GM19193 (cell line): ENCODE measurements around the gene TSSK2.

Experiments used
- POLR2A ChIP-seq: IDR thresholded peaks from 4 replicates; pipeline ENCODE4 v1.6.1; 2011; ENCODE audit not compliant: insufficient read depth, insufficient read length; ENCODE audit errors: extremely low read depth

Gene TSSK2

DNA sequence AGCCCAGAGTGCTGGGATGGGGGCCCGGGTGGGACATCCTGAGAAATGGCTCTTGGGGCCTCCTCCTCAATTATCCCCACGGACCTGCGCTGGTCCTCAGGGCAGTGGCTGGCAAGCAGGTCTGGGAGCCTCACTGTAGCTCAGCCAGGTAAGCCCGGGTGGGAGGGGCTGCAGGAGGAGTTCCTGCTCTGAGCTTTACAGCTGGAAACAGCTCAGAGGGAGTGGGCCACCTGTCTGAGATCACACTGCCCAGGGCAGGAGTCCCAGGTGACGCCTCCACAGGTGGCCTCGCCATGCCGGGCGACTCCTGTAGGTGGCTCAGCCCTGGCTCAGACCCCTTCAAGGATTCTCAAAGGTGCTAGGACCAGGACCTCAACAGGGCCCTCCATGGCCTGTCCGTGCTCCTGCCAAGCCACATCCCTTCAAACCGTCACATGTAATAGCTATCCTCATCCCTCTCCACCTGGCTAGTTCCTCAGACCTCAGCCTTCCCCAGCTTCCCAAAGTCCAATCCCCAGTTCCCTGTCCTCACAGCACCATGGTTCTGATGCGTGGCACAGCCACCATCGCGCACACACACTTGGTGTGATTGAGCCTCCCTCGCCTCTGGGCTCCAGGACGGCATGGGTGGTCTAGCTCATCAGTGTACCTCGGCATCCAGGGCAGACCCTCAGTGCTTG lies 3.6 kb upstream of the TSSK2 start:
- TF ChIP-seq POLR2A: no peak

DNA sequence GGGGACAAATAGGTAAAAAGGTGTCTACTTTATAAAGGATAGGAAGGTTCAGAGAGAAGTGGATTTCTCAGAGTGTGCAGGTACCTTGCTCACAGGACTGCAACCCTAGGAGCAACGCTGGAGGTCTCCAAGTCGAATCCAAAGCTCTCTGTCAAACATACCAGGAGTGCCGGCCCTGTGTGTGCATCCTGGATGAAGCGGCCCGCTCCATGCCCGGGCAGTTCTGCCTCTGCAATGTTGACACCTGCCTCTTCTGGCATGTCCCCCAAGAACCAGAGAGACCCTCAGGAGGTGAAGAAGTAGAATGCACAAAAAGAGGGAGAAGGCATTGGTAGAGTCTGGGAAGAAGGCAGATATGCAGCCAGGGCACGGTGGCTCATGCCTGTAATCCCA lies 3.1 kb upstream of the TSSK2 start:
- TF ChIP-seq POLR2A: no peak

DNA sequence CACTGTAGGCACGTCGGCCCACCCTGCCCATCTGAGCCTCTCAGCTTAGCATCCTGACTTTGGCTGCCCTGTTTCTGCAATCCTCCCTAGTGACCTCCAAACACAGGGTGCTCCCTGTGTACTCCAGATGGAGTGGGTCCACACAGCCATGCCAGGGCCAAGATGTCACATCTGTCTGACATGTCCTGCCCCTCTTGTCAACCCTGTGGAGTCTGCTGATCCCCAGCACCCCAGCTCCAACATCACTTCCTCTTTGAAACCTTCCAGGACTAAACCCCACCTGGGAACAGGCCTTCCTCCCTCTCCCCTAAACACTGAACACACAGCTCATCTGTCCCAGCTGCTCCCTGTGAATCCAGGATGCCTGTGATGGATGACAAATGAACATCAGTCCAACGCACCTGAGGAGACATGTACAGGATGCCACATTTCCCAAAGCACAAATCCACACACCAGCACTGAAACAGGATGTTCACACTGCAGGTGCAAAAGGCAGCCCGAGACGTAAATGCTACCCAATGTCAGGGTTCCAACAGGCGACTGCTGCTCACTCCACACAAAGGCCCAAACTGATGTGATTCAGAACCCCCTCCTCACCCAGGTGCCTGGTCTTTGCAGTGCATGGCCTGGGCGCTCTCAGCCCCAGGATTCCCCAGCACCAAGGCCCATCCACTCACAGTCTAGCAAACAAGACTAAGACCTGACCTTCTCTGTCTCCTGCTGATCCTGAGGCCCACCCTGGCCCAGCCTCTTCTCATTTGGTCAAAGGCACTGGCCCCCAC lies 2.0 kb upstream of the TSSK2 start:
- TF ChIP-seq POLR2A: no peak

DNA sequence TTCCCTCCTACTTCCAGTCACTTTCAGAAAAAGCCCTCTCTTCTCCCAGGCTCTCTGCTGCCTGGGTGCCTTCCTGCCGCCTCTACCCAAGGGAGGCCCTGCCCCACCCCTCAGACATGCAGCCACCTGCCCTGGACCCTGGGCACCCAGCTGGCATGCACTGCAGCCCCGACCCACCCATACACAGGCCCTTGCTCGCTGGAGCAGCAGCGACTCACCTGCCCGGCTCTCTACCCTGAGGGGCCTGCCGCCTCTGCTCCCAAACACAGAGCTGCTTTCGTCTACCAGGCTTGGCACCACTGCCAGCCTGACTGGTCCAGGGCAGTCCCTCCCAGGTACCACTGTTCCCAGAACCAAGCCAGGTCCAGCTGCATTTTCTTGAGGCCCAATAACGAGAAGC lies 1.2 kb upstream of the TSSK2 start:
- TF ChIP-seq POLR2A: no peak

DNA sequence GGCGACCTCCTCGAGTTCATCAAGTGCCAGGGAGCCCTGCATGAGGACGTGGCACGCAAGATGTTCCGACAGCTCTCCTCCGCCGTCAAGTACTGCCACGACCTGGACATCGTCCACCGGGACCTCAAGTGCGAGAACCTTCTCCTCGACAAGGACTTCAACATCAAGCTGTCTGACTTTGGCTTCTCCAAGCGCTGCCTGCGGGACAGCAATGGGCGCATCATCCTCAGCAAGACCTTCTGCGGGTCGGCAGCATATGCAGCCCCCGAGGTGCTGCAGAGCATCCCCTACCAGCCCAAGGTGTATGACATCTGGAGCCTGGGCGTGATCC lies 542 bp downstream of the TSSK2 start:
- TF ChIP-seq POLR2A: no peak

DNA sequence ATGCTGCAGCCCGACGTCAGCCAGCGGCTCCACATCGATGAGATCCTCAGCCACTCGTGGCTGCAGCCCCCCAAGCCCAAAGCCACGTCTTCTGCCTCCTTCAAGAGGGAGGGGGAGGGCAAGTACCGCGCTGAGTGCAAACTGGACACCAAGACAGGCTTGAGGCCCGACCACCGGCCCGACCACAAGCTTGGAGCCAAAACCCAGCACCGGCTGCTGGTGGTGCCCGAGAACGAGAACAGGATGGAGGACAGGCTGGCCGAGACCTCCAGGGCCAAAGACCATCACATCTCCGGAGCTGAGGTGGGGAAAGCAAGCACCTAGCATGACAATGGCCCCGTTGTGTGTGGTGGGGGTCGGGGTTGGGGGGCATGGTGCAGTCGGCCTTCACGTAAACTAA lies 1.0 kb downstream of the TSSK2 start:
- no peak for TF ChIP-seq POLR2A

DNA sequence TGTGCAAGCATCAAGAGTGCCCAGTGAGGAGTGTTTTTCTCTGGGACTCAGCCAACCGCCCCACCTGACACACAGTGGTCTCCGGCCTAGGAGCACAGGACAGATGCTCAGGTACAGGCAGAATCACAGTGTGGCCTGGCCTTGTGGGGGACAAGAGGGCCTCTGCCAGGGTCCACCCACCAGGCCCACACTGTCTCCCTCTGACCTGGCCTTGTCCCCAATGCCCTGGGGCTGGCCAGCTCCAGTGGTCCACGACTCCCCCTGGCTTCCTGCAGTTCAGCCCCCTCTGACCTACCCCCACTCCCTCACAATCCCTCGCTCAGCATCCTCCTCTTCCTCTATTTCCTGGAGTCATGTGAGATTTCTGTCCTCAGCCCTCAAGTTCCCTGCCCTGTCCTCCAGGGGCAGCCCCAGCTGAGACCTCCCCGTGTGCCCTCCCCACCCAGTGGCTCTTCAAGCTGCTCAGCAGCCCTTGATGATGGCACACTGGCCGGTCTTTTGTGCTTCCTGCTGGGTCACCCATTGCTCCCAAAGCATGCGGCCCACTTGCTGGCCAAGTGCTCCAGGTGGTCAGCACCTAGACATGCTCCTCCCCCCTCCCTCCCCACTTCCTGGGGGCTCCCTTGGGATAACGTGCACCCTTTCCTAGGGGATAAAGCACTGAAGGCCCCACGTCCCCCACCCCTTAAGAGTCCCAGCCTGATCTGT lies 1.7 kb downstream of the TSSK2 start:
- TF ChIP-seq POLR2A: no peak

DNA sequence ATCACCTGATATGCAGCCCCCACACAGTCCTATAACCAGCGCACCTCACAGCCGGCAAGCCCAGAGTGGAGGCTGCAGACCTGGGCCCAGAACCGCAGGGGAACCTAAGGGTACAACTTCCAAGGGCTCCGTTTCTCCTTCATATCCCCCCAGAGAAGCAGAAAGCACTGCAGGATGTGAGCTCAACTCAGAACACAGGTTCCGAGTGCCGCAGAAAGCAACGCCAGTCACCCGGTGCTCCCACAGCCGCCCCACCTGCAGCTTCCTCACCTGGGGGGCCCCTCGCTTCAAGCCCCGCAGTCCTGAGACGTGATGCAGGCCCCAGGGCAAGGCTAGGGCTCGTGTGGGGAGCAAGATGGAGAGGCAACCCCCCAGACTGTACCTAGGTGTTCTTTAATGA lies 2.5 kb downstream of the TSSK2 start:
- no peak for TF ChIP-seq POLR2A

DNA sequence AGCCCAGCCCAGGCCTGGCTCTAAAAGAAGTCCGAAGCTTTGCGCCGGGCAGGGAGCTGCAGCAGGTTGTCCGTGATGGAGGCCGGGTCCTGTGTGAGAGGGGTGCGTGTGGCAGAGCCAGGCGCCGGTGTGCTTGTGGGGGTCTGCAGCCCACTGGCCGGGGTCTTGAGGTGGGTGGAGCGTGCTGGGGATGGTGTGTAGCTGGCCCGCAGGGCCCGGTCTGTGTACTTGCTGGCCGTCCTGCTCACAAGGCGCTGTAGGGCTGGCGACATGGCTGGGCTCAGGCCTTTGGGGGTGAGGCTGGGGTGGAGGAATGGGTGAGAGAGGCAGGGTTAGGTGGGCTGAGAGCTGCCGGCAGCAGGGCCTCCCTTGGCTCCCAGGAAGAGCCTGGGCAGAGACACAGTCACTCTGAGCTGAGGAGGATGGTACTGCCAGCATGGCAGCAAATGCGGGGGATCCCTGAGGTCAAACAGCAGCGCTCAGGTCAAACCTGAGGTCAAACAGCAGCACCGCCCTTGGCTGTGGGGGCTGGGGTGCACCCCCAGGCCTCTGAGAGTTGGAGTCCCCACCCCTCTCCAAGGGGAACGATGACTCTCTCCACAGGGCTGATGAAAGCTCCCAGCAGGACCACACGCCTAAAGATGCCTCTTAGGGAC lies 3.2 kb downstream of the TSSK2 start:
- TF ChIP-seq POLR2A: no peak

DNA sequence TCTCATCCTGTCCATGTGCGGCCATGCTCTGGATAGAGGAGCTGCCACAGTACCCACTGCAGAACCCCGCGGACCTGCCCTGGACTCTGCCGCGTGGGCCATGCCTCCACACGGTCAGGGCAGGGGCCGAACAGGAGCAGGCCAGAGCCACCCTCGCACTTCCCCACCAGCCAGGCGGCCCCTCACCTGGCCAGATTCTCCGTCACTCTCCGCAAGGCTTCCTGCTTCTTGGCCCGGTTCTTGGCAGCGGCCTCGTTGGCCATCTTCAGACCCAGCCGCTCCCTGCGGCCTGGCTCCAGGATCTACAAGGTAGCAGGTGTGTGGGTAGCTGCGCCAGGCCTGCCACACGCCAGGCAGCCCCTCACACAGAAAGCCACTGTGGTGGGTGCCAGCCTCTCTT lies 3.8 kb downstream of the TSSK2 start:
- TF ChIP-seq POLR2A: no peak

DNA sequence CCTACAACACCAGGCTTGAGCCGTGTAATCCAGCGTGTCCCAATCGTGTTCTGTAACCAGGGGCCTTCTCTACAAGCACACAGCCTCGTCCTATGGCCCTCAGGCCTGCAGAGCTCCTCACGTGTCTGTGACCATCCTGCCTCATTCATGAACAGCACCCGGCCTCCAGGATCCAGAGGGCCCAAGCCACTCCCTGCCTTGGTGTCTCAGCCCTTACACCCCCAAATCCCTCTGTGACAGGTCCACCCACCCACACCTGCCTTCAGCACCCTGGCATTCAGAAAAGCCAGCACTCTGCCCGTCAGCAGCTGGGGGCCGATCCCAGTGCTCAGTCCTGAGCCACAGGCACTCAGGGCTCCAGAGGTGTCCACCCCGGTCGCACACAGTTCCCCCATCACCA lies 5.8 kb downstream of the TSSK2 start:
- TF ChIP-seq POLR2A: no peak

DNA sequence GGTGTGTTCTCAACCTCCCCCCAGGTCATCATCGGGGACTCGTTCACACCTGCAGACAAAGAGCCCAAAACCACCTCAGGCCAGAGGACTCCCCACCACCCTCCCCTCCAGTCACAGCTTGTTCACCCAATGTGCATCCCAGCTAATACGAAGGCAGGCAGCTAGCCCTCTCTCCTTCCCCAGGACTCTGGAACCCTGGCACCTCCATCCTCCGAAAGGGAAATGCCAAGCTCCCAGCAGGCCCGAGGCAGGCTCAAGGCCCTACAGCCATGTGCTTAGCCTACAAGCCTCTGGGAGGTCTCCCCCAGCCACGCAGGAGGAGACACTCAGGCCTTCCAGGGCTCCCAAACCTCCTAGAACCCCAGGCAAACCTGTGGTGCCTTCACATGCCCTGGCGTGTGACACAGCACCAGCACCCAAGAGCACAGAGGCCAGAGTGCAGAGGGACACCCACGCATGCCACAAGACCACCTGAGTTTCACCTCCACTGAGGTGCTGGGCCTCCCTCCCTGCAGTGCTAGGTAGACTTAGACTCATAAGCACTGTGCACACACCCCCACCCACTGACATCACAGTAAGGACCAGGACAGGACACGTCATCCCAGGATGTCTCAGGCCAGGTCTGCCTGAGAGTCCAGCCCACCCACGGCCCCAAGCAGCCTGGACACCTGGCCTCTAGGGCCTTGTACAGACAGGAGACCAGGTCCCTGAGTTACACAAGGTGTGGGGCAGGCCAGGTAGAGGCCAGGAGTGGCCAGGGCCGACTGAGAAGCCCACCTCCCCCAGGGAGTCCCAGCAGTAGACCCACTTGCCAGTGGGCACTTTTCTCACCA lies 6.5 kb downstream of the TSSK2 start:
- TF ChIP-seq POLR2A: no peak

DNA sequence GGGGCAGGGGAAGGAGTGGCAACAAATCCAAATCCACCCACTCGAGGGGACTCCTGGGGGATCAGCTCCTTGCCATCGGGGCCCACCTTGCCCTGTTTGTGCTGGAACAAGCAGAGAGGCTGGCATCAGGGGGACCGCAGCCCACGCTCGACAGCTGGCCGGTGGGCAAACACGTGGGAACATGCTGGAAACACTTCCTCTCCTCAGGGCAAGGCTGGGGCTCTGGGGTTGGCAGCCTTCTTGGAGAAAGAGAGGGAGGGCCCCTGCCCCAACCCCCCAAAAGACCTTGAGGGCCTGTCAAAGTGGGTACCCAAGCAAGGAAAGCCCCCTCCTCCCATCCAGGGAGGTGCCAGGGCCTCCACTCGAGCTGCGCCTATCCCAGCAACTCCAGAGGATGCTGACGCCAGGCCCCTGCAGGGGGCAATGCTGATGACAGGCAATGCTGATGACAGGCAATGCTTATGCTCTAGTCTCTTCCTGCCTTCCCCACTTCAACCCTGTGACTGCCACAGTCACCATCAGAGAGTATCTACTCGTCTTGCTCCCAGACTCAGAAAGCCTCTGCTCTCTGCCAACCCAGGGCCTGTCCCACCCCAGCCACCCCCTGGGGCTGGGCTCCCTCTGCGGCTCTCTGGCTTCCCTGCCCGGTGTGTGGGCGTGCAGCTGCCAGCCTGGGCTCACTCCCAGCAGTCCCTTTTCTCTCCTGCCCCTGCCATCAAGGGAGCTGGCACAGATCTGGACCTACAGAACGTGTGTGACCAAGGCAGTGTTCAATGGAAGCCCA lies 7.3 kb downstream of the TSSK2 start:
- TF ChIP-seq POLR2A: no peak

DNA sequence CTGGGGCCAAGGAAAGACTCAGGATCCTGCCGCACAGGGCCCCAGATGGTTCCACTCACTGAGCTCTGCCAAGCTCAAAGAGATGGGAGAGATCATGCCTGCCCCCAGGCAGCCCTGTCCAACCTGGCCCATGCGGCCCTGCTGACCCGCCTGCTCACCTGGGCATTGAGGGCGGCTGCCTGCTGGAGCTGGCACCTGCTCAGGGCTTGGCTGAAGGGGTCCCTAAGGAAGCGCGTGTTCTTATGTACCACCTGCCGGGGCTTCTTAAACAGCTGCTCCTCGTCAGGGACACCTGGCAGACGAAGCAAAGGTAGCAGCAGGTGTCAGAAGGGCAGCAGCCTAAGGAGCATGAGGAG lies 7.9 kb downstream of the TSSK2 start:
- TF ChIP-seq POLR2A: no peak
